CD1c-positive myeloid dendritic cell (primary cell): ENCODE data around the gene LOXL3.

ENCODE experiments used
- DNase-seq: peaks from one replicate; pipeline ENCODE4 v3.0.0-alpha.2; 2016; ENCODE audit errors: extremely low spot score

Gene LOXL3

GRCh38 chr2:74526649-74527230, 27.0 kb downstream of the LOXL3 start:
- no peak for DNase-seq

- DNase-seq, result peak; percentile 85
Observed at GRCh38 chr2:74525717-74526648, 27.8 kb downstream of the LOXL3 start, which contains the start of gene DQX1. DQX1 (minus strand) TSS chr2:74526231; CDS start chr2:74525729, 502 bp downstream.

- DNase-seq, result no peak
Observed at GRCh38 chr2:74524955-74525716, 28.6 kb downstream of the LOXL3 start.

- DNase-seq, result no peak
Observed at GRCh38 chr2:74524005-74524404, 29.7 kb downstream of the LOXL3 start.

GRCh38 chr2:74522516-74522915, 31.2 kb downstream of the LOXL3 start:
- no peak for DNase-seq

- no peak for DNase-seq
Observed at GRCh38 chr2:74516650-74517049, 37.1 kb downstream of the LOXL3 start.

GRCh38 chr2:74515981-74516633, 37.6 kb downstream of the LOXL3 start:
- peak; percentile 63 for DNase-seq

GRCh38 chr2:74515271-74515980, 38.3 kb downstream of the LOXL3 start:
- DNase-seq, result no peak

- DNase-seq, result no peak
Observed at GRCh38 chr2:74514368-74515270, 39.1 kb downstream of the LOXL3 start, which contains the start of gene TLX2. TLX2 (plus strand) TSS chr2:74514450; CDS start chr2:74514807, 357 bp downstream.

- no peak for DNase-seq
Observed at GRCh38 chr2:74513605-74514367, 40.0 kb downstream of the LOXL3 start.

GRCh38 chr2:74512744-74513604, 40.8 kb downstream of the LOXL3 start:
- no peak for DNase-seq

- no peak for DNase-seq
Observed at GRCh38 chr2:74511104-74511989, 42.4 kb downstream of the LOXL3 start.

GRCh38 chr2:74510272-74510671, 43.5 kb downstream of the LOXL3 start:
- no peak for DNase-seq

GRCh38 chr2:74507926-74508520, 45.7 kb downstream of the LOXL3 start:
- no peak for DNase-seq

- DNase-seq, result peak; percentile 98
Observed at GRCh38 chr2:74507145-74507925, 46.4 kb downstream of the LOXL3 start, which contains the start of gene PCGF1. PCGF1 (minus strand) TSS chr2:74507695; CDS start chr2:74507668, 27 bp downstream.
